ENCODE measurements around the gene HK1. TPM values are rescaled to one million over a fixed set of nuclear protein-coding genes. Genes with fewer than 3 reads are reported as not detected.

The HK1 gene
- total RNA-seq, 6 experiments from 2014 or later, result 149 to 158 (median 155) TPM

DNA sequence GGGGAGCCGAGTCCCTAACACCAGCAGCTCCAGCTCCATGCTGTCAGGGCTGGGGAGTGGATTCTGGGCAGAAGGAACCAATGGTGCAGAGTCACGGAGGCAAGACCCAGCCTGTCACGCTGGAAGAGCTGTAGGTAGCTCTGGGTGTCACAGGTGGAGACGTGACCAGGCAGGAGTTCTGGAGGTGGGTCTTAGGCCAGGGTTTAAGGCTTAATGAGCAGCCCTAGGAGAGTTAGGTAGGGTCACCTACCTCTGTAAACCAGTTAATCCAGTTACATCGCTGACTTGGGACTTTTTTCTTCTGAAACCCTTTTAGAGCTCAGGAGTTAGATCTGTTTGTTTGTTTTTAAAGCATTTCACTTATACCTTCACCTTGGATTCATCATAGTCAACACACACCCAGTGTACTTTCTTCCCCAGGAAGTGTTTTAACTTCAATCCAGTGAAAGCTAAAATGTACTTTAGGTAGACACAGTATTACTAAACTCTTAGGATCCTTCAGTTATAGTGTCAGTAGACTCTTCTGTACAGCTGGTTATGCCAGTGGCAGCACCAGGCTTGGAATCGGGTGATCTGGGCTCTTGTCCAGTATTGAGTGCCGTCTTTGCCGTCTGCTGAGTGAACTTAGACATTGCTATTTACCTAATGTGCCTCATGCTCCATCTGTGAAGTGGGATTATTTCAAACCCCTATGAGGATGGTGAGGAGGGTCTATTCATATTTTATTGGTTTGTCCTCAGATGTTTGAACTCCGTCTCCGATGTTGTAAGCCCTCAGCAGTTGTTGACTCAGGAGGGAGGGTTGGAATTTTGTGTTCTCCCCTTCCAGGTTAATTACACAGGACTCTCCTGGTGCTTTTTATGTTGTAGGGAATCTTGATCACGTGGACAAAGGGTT lies 107.4 kb downstream of the HK1 start:
- TF ChIP-seq, protein P1, sequence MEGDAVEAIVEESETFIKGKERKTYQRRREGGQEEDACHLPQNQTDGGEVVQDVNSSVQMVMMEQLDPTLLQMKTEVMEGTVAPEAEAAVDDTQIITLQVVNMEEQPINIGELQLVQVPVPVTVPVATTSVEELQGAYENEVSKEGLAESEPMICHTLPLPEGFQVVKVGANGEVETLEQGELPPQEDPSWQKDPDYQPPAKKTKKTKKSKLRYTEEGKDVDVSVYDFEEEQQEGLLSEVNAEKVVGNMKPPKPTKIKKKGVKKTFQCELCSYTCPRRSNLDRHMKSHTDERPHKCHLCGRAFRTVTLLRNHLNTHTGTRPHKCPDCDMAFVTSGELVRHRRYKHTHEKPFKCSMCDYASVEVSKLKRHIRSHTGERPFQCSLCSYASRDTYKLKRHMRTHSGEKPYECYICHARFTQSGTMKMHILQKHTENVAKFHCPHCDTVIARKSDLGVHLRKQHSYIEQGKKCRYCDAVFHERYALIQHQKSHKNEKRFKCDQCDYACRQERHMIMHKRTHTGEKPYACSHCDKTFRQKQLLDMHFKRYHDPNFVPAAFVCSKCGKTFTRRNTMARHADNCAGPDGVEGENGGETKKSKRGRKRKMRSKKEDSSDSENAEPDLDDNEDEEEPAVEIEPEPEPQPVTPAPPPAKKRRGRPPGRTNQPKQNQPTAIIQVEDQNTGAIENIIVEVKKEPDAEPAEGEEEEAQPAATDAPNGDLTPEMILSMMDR (IDR thresholded peaks at IDR 0.05), result no peak

DNA sequence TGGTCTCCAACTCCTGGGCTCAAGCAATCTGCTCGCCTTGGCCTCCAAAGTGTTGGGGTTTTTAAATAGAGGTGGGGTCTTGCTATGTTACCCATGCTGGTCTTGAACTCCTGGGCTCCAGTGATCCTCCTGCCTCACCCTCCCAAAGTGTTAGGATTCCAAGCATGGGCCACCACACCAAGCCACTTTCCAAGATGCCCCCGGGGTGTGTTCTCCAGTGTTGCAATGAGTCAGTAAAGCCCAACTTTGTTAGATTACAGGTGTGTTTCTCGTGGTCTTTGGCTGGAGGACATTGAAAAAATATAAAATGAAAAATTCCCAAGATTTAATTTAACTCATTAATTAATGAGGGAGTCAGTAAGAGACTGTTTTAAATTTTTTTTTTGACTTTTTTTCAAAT lies 109.2 kb downstream of the HK1 start:
- H3K4me3 Mint-ChIP-seq, result no peak overlapping the region
- H3K27ac Mint-ChIP-seq, result no peak overlapping the region
- H3K4me1 Mint-ChIP-seq (ENCODE audit: low read depth), result peaks cover 47% of the 10 kb centered on the region
- TF ChIP-seq, protein P1 (IDR thresholded peaks at IDR 0.05), result no peak
- no peaks in the 10 kb centered on the region; the same call in none of the 2 replicates for H3K27me3 Mint-ChIP-seq (ENCODE audit: insufficient read depth)
- H3K9me3 Mint-ChIP-seq, result no peaks in the 10 kb centered on the region
- DNase-seq, result no peak
- H3K36me3 Mint-ChIP-seq (ENCODE audit: low read depth), result peaks cover 54% of the 10 kb centered on the region

More for the DNA sequence above, 107.4 kb downstream of the HK1 start:
- no peaks in the 10 kb centered on the region; the same call in 1 of the 2 replicates for H3K27me3 Mint-ChIP-seq (ENCODE audit: insufficient read depth)
- no peaks in the 10 kb centered on the region for H3K9me3 Mint-ChIP-seq
- H3K27ac Mint-ChIP-seq, result no peak overlapping the region
- no peak for DNase-seq
- peaks cover 47% of the 10 kb centered on the region for H3K4me1 Mint-ChIP-seq (ENCODE audit: low read depth)
- peaks cover 54% of the 10 kb centered on the region for H3K36me3 Mint-ChIP-seq (ENCODE audit: low read depth)
- no peak overlapping the region for H3K4me3 Mint-ChIP-seq

DNA sequence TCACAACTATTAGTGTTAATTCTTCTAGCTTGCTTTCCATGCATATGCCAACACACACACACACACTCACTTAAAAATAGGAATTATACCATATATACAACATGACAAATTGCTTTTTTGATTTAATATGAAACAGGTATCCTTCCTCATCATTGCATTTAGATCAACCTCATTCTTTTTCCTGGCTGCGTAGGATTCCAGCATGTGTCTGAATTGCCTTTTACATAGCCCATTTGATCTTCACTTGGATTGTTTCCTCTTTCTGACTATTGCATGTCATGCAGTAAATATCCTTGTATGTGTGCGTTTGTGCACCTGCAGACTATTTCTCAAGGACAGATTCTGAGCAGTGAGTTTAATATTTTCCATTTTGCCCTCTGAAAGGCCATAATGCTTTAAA lies 110.2 kb downstream of the HK1 start:
- no peak overlapping the region for H3K27ac Mint-ChIP-seq
- no peaks in the 10 kb centered on the region for H3K9me3 Mint-ChIP-seq
- H3K4me3 Mint-ChIP-seq, result no peak overlapping the region
- no peak for DNase-seq
- TF ChIP-seq, protein P1 (IDR thresholded peaks at IDR 0.05), result no peak
- peaks cover 48% of the 10 kb centered on the region for H3K36me3 Mint-ChIP-seq (ENCODE audit: low read depth)
- peaks cover 44% of the 10 kb centered on the region for H3K4me1 Mint-ChIP-seq (ENCODE audit: low read depth)
- no peaks in the 10 kb centered on the region; the same call in none of the 2 replicates for H3K27me3 Mint-ChIP-seq (ENCODE audit: insufficient read depth)

DNA sequence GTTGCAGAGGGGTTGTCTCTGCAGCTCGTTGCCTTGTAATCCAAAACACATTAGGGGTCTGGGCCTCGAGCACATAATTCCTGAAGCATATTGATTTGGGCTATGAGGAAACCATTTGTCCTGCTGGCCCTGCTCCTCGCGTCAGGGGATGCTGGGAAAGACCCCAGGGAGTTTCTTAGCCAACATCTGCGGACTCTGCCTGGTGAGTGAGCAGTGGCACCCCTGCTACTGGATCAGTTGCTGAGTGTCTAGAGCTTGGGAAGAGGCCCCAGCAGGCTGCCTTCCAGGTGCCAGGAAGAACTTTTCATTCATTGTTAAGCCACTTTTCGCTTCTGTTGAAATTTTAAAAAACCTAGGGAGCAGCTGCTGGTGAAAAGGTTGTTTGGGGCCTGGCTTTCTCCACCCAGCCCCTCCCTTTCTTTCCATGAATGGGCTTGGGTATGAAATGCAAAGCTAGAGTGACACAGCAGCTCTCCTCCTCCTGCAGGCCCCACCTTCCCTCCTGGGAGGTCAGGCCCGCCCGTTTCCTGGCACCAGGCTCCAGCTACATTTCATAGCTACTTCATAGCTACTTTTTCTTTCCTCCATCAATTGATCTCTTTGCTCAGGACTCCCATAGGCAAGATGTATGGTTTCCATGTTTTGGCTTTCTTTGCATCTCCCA lies 111.7 kb downstream of the HK1 start:
- TF ChIP-seq, protein P1 (IDR thresholded peaks at IDR 0.05), result no peak
- peaks cover 42% of the 10 kb centered on the region for H3K4me1 Mint-ChIP-seq (ENCODE audit: low read depth)
- DNase-seq, result no peak
- H3K27ac Mint-ChIP-seq, result peak overlapping the region; percentile 18; the same call in 1 of the 2 replicates
- H3K9me3 Mint-ChIP-seq, result no peaks in the 10 kb centered on the region
- H3K4me3 Mint-ChIP-seq, result no peak overlapping the region
- H3K27me3 Mint-ChIP-seq (ENCODE audit: insufficient read depth), result peaks cover 3% of the 10 kb centered on the region
- H3K36me3 Mint-ChIP-seq (ENCODE audit: low read depth), result peaks cover 45% of the 10 kb centered on the region

DNA sequence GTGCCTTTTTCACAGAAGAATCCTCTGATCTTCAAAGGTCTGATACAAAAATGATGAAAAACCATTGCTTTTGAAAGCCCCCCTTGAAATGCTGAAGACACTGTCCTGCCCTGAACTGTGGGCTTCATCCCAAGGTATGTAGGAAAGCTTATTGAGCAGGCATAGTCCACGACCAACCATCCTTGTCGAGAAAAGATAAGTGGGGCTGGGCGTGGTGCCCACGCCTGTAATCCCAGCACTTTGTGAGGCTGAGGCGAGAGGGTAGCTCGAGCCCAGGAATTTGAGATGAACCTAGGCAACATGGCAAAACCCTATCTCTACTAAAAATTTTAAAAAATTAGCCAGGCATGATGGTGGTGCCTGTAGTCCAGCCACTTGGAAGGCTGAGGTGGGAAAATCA lies 112.9 kb downstream of the HK1 start:
- H3K27ac Mint-ChIP-seq, result no peak overlapping the region
- peaks cover 38% of the 10 kb centered on the region for H3K4me1 Mint-ChIP-seq (ENCODE audit: low read depth)
- H3K27me3 Mint-ChIP-seq (ENCODE audit: insufficient read depth), result peaks cover 3% of the 10 kb centered on the region
- no peak overlapping the region for H3K4me3 Mint-ChIP-seq
- DNase-seq, result no peak
- TF ChIP-seq, protein P1 (IDR thresholded peaks at IDR 0.05), result no peak
- H3K9me3 Mint-ChIP-seq, result no peaks in the 10 kb centered on the region
- H3K36me3 Mint-ChIP-seq (ENCODE audit: low read depth), result peaks cover 33% of the 10 kb centered on the region

Data from HFFc6 (cell line).